Activated CD8-positive, alpha-beta memory T cell treated with anti-CD3 and anti-CD28 coated beads, Interleukin-2, amount 50 U/mL, for 24 hours (primary cell): ENCODE data around the gene FKBP9.
"Not testable (repeated sequence)": the region's sequence is repeated elsewhere in the genome, so short reads cannot be mapped to it uniquely, and the experiment has no call there.

Experiments
- DNase-seq: peaks from one replicate; pipeline ENCODE4 v3.0.0-alpha.2; 2020; ENCODE audit errors: extremely low read depth

Gene FKBP9

GRCh38 chr7:33005690-33006089 is 48.5 kb downstream of the FKBP9 start:
- not testable (repeated sequence) for DNase-seq

DNA sequence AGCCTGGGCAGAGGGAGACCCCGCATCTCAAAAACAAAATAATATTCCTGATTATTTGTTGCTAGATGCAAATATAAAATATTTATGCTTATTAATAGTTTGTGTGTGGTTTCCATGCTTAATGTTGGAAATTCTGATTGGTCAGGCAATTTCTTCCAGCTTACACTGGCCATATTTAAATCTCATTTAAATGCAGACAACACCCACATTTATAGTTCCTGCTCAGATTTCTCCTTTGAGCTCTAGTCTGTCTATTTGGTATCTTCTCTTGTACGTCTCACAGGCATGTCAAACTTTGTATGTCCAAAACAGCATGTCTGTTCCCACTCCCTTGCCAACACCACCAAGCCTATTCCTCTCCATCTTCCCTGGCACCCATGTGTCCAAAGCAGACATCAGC is 52.5 kb downstream of the FKBP9 start:
- no peak for DNase-seq

GRCh38 chr7:33012364-33012763 is 55.1 kb downstream of the FKBP9 start:
- no peak for DNase-seq

DNA sequence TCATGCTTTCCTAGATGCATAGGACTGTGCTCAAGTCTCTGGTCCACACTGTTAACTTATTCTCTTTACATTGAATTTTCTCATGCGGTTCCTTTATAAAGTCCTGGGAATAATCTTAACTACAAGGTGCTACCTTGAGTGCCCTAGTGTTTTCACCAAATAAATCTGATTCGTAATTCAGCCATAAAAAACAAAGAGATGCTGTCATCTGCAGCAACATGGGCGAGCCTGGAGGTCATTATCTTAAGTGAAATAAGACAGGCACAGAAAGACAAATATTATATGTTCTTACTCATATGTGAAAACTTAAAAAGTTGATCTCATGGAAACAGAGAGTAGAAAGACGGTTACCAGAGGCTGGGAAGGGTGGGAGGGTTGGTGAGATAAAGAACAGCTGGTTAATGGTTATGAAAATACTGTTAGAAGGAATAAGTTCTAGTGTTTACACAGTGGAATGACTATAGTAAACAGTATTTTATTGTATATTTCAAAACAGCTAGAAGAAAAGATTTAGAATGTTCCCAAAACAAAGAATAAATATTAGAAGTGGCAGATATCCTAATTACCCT is 67.0 kb downstream of the FKBP9 start:
- no peak for DNase-seq

DNA sequence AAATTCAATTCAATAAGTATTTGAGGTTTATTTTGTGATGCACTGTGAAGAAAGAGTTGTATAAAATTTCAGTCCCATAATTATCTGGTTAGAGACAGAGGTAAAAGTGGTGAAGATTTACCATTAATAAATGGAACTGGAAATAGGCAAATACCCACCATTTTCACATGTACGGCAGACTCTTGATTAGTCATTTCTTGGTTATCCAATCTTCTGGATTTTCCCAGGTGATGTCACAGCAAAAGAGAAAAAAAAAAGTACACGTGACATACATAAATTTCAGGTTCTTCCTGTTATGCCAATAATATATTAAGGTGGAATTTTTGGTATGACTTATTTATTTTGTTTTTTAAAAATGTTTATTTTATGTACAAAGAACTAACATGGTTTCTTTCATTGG is 78.5 kb downstream of the FKBP9 start:
- no peak for DNase-seq

- DNase-seq, result no peak
These were observed 81.4 kb downstream of the FKBP9 start for GRCh38 chr7:33038639-33039038.

GRCh38 chr7:33039257-33039902 is 82.1 kb downstream of the FKBP9 start:
- no peak for DNase-seq

DNA sequence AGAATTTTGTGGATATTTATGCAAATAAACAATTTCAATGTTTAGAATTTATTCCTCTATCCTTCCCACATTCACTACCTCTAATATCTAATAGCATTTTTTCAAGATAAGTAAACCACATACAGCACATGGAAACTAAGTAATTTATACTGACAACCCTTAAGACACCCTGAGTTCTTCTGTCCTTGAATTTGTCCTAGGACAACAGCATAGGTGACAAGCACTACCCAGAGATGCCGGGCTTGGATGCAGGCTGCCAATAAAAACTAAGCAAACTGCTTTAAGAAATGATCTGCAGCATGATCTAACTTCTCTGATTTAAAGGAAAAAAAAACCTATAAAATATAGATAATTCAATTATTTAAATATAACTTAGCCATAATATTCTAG is 82.7 kb downstream of the FKBP9 start:
- DNase-seq, result no peak

DNA sequence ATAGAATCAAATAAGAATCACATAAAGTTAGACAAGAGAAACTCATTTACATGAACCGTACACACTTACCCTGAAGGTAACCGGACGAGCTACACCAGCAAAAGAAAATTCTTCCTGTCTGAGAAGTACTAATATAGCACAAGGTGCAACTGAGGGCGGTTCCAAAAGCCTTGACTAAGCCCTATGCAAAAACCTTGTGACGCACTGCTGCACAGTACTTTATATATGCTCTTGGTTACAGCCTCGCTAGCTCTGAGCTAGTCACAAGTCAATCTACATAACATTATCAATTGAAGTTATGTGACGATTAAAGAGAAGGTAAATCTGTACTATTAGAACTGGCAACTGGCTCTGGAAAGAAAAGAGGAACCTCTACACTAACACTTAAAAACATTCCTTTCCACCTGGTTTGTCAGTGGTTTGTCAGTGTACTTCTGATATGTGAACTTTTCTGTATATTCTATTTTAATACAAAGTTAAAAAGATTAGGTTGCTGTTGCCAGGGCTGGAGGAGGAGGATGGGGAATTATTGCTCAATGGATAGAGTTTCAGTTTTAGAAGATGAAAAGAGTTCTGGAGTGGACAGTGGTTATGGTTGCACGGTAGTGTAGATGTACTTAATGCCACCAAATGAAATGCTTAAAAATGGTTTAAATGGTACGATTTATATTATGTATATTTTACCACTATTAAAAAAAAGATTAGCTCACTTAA is 83.7 kb downstream of the FKBP9 start:
- DNase-seq, result peak; percentile 13

DNA sequence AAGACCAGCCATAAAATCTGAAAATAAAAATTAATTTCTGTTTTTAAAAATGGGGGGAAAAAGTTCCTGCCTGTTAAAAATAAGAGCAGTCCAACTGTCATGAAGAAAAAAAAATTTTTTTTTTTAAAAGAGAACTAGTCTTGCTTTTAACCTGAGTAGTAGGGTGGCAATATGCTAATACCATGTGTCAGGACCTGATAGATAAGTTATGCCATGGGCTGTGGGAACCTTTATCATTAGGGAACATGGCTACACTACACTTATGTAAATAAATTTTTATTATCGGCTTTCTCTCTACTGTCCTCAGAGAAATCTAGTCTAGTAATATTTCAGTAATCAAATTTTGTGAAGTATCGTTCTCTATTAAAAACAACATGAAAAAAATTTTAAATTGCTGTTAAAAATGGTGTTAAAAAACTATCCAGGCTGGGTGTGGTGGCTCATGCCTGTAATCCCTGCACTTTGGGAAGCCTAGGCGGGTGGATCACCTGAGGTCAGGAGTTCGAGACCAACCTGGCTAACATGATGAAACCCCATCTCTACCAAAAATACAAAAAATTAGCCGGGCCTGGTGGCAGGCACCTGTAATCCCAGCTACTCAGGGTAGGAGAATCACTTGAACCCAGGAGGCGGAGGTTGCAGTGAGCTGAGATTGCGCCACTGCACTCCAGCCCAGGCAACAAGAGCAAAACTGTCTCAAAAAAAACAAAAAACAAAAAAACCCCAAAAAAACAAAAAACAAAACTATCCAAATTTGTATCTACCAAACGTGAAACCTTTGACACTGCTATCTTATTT is 84.6 kb downstream of the FKBP9 start:
- DNase-seq, result no peak

DNA sequence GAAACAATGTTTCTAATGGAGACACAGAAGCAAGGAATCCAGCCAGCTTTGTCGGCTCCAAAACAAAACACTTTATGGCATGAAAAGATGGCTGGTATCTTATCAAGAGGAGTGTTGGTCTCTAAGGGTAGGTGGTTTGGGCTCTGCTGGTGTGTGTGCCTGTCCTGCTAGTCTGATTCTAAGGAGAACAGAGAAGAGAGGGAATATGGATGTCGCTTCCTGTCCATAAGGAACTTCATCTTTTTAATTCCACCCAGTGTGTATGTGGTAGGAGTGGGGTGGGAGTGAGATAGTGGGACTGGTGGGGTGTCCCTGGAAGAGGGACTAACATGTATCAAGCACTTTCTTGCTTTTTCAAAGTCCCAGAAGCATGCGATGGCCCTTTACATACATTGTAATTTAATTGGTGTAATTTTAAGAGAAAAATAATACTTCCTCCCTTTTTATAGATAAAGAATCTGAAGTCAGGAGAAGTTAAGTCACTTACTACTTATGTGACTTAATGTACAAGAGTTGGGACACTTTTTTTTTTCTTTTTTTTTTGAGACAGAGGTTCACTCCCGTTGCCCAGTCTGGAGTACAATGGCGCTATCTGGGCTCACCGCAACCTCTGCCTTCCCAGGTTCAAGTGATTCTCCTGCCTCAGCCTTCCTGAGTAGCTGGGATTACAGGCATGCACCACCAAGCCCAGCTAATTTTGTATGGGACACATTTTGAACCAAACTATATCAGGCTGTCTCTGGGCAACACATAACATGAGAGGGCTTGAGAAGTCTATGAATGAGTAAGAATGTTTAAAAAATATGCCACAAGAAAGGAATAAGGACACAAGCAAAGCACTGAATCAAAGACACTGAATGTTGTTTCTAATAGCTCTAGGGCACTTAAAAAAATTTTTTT is 86.5 kb downstream of the FKBP9 start:
- DNase-seq, result no peak

DNA sequence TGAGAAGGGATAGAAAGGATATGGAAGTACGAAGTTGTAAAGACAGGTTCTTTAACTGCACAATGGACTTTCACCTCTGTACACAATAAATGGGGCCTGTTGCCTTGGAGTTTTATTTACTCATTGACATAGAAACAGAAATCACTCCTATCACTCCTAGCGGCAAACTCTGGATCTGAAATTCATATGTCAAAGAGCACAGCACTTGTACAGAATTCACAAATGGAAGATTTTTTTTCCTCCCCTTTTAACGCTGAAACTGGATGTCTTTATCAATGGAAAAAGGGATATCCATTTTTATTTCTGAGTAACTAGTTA is 87.1 kb downstream of the FKBP9 start:
- DNase-seq, result no peak

GRCh38 chr7:33044986-33045385 is 87.7 kb downstream of the FKBP9 start:
- DNase-seq, result no peak

DNA sequence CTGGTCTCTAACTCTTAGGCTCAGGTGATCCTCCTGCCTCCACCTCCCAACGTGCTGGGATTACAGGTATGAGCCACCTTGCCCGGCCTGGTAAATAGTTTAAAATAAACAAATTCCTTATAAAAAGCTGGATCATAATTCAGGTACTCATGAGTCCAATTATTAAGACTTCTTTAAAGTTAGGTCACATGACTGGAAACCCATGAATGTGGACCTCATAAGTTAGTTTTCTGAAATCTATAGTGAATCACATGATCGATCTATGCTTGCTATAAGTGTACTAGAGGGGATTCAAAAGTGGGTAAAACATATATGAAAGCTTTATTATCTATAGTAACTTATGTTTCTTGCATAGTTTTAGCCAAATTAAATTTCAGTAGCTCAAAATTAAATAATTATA is 91.0 kb downstream of the FKBP9 start:
- DNase-seq, result no peak

- DNase-seq, result no peak
These were observed 91.5 kb downstream of the FKBP9 start for GRCh38 chr7:33048704-33049103.

DNA sequence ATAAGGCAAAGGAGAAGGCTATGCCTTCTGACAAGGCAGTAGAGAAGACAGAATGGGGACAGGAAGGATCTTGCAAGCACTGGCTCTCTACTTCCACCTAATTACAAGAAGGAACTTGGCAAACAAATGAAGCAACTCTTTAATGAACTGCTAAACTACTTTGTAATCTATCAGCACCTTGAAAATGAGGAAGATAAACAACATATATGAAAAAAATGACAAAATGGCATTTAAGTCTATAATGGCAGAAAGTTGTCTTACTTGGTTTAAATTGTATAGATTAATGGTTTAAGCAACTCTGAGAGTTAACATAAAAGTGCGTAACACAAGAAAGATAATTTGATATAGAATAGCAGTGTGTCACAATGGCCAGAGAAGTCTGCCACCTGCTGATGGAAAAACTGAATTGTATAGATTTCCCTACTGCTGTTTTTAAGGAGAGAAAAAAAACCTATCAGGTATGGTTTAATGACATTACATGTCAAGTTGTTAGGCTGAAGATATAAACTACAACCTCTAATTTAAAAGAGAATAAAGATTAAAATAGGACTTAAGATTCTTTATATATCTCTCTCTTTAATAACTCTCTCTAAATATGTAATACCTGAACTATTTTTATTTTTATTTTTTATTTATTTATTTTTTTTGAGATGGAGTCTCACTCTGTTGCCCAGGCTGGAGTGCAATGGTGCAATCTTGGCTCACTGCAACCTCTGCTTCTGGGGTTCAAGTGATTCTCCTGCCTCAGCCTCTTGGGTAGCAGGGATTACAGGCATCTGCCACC is 93.5 kb downstream of the FKBP9 start:
- no peak for DNase-seq

DNA sequence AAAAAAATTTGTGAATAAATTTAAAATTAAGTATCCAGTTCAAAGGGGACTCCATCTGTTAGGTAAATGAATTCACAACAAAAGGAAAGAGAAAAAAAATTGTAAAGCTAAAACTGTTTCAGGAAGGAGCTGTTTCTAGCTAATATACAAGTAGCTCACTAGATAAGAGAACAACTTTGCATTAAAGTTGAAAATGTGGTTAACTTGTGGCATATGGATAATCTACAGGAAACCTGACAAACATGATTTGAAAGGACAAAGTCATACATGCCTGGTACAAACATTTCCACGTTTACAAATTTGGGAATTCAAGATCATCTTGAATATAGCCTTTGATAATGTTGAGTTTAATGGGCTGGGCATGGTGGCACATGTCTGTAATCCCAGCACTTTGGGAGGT is 96.5 kb downstream of the FKBP9 start:
- DNase-seq, result no peak

DNA sequence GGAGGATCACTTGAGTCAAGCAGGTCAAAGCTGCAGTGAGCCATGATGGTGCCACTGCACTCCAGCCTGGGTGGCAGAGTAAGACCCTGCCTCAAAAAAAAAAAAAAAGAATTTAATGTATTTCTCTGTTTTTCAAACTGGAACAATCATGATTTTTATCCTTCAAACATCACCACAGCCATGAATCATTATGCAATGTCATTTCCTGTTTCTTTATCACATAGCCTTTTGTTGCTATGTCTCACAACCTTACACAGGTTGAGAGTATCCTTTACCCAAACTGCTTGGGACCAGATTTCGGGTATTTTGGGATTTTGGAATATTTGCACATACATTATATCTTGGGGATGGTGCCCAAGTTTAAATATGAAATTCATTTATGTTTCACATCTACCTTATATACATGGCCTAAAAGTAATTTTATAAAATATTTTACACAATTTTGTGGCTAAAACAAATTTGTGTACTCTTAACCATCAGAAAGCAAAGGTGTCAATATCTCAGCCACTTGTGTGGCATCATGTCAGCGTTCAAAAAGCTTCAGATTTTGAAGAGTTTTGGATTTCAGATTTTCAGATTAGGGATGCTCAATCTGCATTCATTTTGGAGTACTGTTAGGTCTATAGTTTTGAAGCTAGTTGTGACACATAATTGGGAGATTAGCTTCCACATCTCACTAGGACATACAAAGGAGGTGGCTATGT is 97.2 kb downstream of the FKBP9 start:
- DNase-seq, result no peak

GRCh38 chr7:33055158-33055557 is 97.9 kb downstream of the FKBP9 start:
- no peak for DNase-seq
